ENCODE results near the gene HECA. TPM values are rescaled to one million over a fixed set of nuclear protein-coding genes. Genes with fewer than 3 reads are reported as not detected.

Gene HECA
- total RNA-seq, 4 donors from 2014 or later: 11.3 to 38.4 (median 25.7) TPM

GRCh38 chr6:139149383-139149782 lies 14.5 kb downstream of the HECA start:
- peaks cover 0 to 9% of the 10 kb centered on the region in 2 donors for H3K4me1 ChIP-seq
- peak in 1 of 2 donors; percentile 43 for DNase-seq
- TF ChIP-seq CTCF (IDR thresholded peaks at IDR 0.05): no peak
- TF ChIP-seq POLR2A (IDR thresholded peaks at IDR 0.05): no peak
- H3K27me3 ChIP-seq: no peaks in the 10 kb centered on the region
- no peaks in the 10 kb centered on the region for H3K36me3 ChIP-seq
- H3K9me3 ChIP-seq: no peaks in the 10 kb centered on the region
- no peak overlapping the region for H3K4me3 ChIP-seq
- no peak overlapping the region for H3K27ac ChIP-seq
- intact Hi-C loops (cut with DNase I; ENCODE audit: low total_unique reads): no loop called here

- DNase-seq: no peak
- intact Hi-C loops (cut with DNase I; ENCODE audit: low total_unique reads): no loop called here
- Histone ChIP-seq H3K9me3 (no peaks in the 10 kb centered on the region), H3K27ac (no peak overlapping the region), H3K36me3 (no peaks in the 10 kb centered on the region), H3K4me1 (peaks cover 0 to 9% of the 10 kb centered on the region in 2 donors), H3K27me3 (no peaks in the 10 kb centered on the region), H3K4me3 (no peak overlapping the region)
- no peak for TF ChIP-seq POLR2A (IDR thresholded peaks at IDR 0.05)
- TF ChIP-seq CTCF (IDR thresholded peaks at IDR 0.05): no peak
These were observed 16.0 kb downstream of the HECA start for GRCh38 chr6:139150920-139151319.

GRCh38 chr6:139151425-139152087 lies 16.7 kb downstream of the HECA start:
- H3K9me3 ChIP-seq: no peaks in the 10 kb centered on the region
- H3K27ac ChIP-seq: no peak overlapping the region
- H3K4me3 ChIP-seq: no peak overlapping the region
- no peaks in the 10 kb centered on the region for H3K27me3 ChIP-seq
- TF ChIP-seq CTCF (IDR thresholded peaks at IDR 0.05): no peak
- TF ChIP-seq POLR2A (IDR thresholded peaks at IDR 0.05): no peak
- H3K36me3 ChIP-seq: no peaks in the 10 kb centered on the region
- DNase-seq: no peak
- intact Hi-C loops (cut with DNase I; ENCODE audit: low total_unique reads): no loop called here
- H3K4me1 ChIP-seq: peaks cover 4 to 9% of the 10 kb centered on the region in 2 donors

- no peak overlapping the region for H3K27ac ChIP-seq
- peaks cover 9 to 10% of the 10 kb centered on the region in 2 donors for H3K4me1 ChIP-seq
- no peak overlapping the region for H3K4me3 ChIP-seq
- no peaks in the 10 kb centered on the region for H3K27me3 ChIP-seq
- TF ChIP-seq POLR2A (IDR thresholded peaks at IDR 0.05): no peak
- TF ChIP-seq CTCF (IDR thresholded peaks at IDR 0.05): no peak
- no peaks in the 10 kb centered on the region for H3K9me3 ChIP-seq
- intact Hi-C loops (cut with DNase I; ENCODE audit: low total_unique reads): no loop called here
- no peaks in the 10 kb centered on the region for H3K36me3 ChIP-seq
- DNase-seq: no peak
These were observed 17.4 kb downstream of the HECA start for GRCh38 chr6:139152088-139152891.

GRCh38 chr6:139152892-139153271 lies 18.0 kb downstream of the HECA start:
- no peaks in the 10 kb centered on the region for H3K36me3 ChIP-seq
- no peak overlapping the region for H3K4me3 ChIP-seq
- H3K9me3 ChIP-seq: no peaks in the 10 kb centered on the region
- no peak for DNase-seq
- TF ChIP-seq CTCF (IDR thresholded peaks at IDR 0.05): no peak
- no peak for TF ChIP-seq POLR2A (IDR thresholded peaks at IDR 0.05)
- H3K27ac ChIP-seq: no peak overlapping the region
- intact Hi-C loops (cut with DNase I; ENCODE audit: low total_unique reads): no loop called here
- H3K27me3 ChIP-seq: no peaks in the 10 kb centered on the region
- H3K4me1 ChIP-seq: peaks cover 9 to 10% of the 10 kb centered on the region in 2 donors
